GM18868 (cell line): ENCODE results near the gene KRTAP24-1.

ENCODE experiments used
- ATAC-seq: cut with Tn5 transposase; IDR thresholded peaks from one replicate; pipeline ENCODE4 v1.9.1; 2021; ENCODE audit warnings: mild to moderate bottlenecking, moderate library complexity; ENCODE audit not compliant: unreplicated experiment

KRTAP24-1 gene

GRCh38 chr21:30238168-30238567 lies 44.6 kb downstream of the KRTAP24-1 start:
- no peak for ATAC-seq

GRCh38 chr21:30234643-30235042 lies 48.1 kb downstream of the KRTAP24-1 start:
- no peak for ATAC-seq

- ATAC-seq = no peak
Measured at GRCh38 chr21:30234050-30234449, 48.7 kb downstream of the KRTAP24-1 start.

- ATAC-seq = no peak
Measured at GRCh38 chr21:30233228-30234020, 49.3 kb downstream of the KRTAP24-1 start.

- ATAC-seq = no peak
Measured at GRCh38 chr21:30232011-30232410, 50.7 kb downstream of the KRTAP24-1 start.
